NCI-H187 (cell line): ENCODE measurements around the gene TNNT2.
A peak's percentile ranks its signal among the peaks of the same experiment; 100 is the strongest.

Source experiments
- DNase-seq, 2 experiments: peaks; one replicate each; lab custom pipeline; 2025; lab: John Stamatoyannopoulos, UW

Gene TNNT2

DNA sequence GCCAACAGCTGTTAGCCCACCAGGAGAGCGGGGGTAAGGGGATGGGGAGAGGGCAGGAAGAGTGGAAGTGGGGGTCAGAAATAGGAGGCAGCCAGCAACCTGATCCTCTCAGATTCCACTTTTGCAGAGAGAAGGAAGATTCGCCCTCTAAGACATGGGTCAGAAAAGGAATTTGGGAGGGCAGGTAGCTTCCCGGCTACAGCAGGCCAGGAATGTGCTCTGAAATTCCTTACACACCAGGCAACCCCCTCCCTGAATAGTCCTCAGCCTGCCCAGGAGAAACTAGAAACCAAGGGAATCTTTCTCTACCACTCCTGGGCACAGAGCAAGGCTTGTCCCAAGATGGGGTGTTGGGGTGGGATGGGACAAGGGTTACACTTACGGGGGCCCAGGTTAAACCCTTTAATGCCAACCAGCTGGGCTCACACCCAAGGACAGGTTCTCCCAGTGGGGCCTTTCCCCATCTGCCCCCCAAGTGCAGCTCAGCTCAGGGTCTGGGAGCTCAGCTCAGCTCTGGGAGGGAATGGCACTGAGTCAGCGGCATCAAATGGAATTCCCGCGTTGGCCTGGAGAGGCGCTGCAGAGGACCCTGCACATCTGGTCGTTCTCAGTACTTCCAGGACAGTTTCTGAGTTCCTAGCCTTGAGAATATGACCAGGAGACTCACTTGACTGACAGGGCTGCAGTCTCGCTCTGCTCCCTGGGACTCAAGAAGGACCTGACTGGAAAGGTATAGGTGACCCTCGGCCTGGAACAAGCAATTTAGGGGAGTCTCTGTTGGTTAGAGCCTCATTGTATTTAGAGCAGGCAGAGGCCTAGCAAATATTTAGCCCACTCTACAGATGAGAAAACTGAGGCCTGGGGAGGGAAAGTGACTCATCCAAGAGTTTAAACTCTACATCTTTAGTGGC is 761 bp downstream of the TNNT2 start:
- no peak for DNase-seq

DNA sequence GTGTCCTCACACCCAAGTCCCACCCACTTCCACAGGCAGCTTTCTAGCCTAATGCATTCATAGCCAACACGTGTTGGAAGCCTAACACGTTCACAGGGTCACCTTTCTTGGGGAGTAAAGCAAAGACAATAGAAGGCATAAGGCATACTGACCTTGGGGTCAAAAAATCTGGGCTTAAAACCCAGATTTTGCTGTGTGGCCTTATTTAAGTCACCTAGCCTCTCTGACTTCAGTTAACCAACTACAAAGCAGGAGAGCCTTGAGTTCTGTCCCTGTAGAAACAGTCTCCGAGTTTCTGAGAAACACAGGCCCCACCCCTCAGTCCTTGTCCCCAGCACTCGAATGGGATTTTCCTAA is 1.4 kb downstream of the TNNT2 start:
- no peak for DNase-seq

DNA sequence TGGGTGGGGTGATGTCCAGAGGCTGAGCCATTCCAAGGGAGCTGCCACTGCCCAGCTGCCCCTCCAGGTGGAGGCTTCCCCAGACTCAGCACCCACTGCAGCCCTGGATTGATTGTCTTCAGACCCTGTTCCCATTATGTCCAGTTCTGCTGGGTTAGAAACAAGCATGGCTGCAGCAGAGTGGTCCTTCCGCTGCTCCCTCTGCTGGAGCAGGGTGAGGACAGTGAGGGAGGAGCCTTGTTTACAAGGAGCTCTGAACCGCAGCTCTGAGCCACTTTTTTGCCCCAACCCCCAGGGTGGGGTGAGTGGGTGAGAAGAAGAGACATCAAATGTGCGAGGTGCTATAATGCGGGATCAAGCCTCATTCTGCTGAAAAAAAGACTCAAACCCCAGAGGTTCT is 2.3 kb downstream of the TNNT2 start:
- DNase-seq: no peak

DNA sequence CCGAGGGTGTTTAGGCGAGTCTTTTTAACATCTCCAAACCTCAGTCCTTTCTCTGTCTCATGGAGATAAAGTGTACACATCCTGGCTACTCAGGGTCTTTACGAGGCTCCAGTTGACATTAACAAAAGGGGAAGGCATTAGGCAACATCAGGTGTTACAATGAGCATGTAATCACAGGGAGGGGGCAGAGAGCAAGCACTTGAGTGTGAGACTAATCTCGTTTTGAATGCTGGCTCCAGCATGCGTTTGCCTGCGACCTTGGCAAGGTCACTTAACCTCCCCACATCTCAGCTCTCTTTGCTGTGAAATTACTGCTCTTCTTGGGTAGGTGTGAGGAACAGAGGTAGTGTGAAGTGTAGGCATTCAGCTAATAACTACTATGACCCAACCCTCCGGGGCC is 3.1 kb downstream of the TNNT2 start:
- peak in 1 of 2 experiments; percentile 38 for DNase-seq

DNA sequence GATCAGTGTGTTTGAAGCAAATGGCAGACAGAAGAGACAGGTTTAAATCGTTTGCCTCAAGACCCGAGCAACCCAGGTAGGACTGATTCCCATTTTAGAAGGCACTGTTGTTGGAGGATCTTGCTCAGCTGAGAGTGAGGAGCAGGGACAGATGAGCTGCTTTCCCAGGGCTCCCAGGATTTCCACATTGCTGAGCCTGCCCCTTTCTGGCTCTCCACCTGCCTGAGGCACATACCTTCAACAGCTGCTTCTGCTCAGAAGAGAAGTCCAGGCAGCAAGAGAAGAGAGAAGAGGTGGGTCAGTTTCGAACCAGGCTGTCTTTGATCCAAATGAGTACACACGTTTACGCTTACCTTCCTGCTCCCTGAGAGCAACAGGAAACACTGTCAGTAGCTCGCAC is 5.7 kb downstream of the TNNT2 start:
- no peak for DNase-seq

DNA sequence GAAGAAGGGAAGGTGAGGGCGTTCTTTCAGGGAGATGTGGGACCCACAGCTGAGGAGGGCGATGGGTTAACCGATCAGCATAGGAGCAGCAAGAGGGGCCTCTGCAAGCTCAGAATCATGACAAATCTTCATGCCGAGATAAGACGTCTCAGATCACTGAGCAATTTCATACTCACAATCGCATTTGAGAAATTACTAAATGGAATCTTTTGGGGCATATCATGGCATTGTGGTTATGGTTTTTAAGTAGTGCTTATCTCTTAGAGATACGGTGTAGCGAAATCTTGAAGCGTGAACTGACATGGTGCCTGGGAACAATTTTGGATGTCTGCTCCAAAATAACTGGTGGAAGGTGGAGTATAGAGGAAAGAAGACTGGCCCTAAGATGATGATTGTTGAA is 6.2 kb downstream of the TNNT2 start:
- no peak for DNase-seq

DNA sequence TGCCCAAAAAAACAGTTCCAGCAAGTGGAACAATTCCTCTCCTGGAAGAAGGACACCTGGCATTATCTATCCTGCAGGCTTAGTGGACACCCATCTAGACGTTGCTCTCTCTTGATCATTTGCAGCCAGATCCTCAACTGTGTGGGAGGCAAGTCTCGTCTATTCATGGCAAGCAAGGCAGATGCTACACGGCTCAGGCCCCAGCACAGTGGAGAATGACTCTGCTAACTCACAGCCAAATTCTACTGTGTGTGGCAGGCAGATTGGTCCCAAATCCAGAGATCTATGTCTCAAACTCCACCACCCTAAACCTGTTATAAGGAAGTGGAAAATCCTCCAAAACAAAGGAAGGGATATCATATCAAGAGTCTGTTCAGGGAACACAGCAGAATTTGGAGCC is 7.0 kb downstream of the TNNT2 start:
- DNase-seq: no peak

DNA sequence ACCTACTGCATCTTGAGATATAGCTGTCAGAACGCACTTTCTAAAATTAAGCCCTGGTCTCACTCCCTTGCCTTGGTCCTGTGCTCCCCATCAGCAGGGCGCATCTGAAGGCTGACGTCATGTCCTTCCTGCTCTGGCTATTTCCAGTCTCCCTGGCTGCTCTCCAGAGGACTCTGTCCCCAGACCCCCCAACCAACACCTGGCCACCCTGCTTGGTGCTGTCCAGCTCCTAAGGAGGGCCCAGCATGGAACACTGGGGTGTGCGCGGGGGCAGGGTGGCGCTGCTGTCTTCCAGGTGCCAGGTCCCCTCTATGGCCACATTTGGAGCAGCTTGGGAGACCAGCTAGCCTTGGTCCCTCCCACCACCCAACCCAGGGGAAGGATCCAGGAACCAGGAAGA is 8.3 kb downstream of the TNNT2 start:
- no peak for DNase-seq

DNA sequence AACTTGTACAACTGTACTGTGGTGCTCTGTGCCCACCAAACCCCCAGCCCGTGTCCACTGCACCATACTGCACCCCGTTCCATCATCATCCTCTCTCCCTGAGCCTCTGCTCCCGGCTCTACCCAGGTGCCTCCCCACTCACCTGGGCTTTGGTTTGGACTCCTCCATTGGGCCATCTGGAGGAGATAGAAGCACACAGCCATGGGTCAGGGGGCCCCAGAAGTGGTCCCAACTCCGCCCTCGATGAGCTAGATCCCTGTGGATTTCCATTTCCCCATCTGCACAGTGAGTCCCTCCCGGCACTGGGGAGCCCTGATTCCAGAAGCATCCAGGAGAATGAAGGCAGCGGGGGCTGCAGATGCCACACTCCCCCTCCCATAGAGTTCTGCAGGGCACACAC is 10.8 kb downstream of the TNNT2 start:
- no peak for DNase-seq

DNA sequence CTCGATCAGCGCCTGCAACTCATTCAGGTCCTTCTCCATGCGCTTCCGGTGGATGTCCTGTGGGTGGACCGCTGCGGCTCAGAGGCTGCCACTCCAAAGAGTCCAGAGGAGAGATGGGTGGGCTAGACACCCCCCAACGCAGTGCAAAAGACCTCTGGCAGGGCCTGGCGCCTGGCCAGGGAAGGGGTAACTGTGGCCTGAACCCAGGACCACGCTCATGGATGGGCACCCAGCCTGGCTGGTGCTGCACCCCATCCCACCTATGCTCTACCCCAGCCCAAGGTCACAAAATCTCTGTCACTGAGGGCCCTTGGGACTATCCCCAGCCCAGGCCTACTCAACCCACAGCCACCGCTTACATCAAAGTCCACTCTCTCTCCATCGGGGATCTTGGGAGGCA is 12.2 kb downstream of the TNNT2 start:
- DNase-seq: no peak

DNA sequence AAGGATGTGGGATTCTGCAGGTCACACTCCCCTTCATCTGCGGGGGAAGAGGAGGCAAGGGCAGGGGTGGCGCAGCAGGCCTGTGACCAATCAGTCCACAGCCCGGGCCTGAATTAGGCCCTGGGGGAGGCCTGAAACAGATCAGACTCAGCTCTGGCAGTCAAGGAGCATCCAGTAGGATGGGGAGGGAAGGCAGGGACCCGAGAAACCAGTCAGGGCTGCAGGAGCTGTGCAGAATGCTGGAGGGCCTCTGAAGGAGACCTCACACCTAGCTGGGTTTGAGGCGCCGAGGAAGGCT is 12.7 kb downstream of the TNNT2 start:
- no peak for DNase-seq

DNA sequence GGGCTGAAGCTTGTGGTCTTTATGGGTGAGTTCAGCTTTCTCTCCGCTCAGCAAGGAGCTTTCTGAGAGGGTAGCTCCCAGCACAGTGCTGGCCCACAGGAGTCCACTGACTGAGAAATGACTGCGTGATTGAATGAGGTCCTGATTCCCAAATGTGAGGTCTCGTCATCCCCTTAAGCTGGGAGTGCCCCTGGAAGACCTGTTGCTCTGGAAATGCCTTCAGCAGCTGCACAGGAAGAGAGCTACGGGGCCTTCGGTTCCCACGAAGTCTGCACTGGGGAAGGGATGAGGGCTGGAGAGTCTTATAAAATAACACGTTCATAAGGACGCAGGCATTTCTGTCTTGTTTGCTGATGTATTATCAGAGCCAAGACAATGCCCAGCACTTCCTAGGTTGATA is 14.0 kb downstream of the TNNT2 start:
- no peak for DNase-seq

DNA sequence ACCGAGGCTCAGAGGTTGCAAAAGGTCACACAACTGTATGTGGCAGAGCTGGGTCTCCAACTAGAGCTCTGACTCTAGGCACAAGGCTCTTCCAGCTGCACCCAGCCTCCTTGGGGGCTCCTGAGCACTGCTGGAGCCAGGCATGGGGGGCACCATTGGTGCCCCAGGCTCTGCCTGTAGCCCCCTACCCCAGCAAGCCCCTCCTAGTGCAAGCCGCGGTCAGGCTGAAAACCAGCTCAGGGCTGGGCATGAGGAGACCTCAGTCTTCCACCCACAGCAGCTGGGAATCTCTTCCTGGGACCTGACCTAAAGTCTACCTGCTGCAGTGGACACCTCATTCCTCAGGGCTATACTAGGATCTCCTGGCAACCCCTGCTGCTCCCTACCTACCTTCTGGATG is 14.6 kb downstream of the TNNT2 start:
- no peak for DNase-seq

DNA sequence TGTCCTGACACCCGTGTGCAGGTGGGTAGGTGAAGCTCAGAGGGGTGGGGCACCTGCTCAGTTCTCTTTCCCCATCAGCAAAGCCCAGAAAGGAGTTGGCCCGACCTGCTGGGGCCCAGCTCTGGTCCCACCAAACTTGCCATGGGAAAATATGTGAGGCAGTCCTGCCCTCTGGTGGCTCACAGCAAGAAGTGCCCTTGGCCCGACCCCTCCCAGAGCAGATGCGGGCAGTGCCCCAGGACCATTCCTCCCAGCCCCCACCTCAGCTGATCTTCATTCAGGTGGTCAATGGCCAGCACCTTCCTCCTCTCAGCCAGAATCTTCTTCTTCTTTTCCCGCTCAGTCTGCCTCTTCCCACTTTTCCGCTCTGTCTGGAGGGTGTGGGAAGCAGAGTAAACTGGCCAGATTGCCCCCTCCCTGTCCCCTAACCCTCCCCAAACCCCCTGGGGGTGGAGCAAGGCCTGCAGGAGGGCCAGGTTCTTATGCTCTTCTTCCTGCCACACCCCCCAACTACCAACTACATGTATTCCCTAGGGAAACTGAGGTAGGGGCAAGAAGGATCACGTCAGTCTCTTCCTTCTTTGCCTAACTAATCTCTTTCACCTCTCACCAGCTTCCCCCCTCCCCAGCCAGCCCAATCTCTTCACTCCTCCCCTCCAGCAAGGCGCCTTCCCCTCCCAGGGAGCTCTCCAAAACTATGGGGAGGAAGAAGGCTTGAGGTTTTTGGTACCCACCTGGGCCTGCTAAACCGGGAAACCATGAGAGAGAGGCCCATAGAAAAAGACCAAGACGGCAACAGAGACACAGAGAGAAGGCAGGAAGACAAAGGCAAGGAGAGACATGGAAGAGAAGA is 15.6 kb downstream of the TNNT2 start:
- no peak for DNase-seq

DNA sequence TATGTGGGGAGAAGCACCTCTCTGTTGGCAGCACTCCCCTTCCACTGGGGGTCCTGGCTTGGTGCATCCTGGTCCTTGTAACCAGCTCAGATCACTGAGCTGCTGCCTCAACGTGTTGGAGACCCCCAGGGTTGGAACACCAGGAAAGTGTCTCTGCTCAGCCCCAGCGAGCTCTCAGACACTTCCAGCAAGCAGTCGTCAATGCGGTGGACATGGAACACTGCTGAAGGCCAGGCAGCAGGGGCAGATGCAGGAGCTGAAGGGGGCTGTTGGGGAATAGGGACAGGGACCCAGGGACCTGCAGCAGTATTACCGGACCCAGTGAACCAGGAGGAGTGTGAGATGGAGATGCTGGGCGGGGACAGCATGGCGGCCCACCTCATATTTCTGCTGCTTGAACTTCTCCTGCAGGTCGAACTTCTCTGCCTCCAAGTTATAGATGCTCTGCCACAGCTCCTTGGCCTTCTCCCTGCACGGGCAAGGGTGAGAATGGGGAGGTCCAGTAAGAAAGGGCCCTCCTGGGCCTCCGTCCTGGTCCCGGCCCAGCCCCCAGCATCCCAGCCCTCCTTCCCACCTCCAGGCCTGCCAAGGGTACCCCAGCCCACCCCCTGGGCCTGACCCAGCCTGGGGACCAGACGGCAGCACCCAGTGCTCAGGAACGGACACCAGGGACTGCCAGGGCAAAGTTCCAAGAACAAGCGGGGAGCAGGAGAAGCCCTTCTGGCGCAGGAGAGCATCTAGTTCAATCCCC is 16.4 kb downstream of the TNNT2 start:
- no peak for DNase-seq

DNA sequence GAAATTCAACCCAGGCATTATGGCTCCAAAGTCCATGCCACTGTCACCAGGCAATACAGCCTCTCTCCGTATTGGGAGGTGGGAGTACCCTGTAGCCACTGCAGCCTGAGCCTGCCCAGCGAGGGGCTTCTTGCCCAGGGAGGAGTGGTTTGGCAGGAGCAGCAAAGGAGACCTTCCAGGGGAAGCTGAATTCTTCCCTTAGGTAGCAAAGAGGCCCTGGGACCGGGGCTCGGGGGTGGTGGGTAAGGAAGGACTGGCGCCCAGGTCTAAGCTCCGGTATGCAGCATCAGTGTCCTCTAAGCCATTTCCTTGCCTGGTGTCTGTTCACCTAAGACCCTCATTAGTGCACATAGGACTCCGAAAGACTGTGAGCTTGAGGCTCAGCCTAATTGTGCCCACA is 17.0 kb downstream of the TNNT2 start:
- no peak for DNase-seq

DNA sequence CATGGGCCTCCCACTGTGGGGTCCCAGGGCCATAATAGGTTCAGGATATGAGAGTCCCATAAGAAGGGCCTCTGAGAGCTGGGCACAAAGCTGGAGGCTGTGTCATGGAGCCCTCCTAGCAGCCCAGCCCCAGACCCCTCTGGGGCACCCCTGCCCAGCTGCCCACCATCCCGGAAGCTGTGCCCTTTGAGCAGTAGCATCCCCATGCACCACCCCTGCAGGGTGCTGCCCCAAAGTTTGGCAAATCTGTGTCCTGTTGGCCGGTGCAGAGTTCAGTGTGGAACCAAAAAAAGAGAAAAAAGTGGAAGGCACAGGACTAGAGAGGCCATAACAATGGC is 17.6 kb downstream of the TNNT2 start:
- no peak for DNase-seq

DNA sequence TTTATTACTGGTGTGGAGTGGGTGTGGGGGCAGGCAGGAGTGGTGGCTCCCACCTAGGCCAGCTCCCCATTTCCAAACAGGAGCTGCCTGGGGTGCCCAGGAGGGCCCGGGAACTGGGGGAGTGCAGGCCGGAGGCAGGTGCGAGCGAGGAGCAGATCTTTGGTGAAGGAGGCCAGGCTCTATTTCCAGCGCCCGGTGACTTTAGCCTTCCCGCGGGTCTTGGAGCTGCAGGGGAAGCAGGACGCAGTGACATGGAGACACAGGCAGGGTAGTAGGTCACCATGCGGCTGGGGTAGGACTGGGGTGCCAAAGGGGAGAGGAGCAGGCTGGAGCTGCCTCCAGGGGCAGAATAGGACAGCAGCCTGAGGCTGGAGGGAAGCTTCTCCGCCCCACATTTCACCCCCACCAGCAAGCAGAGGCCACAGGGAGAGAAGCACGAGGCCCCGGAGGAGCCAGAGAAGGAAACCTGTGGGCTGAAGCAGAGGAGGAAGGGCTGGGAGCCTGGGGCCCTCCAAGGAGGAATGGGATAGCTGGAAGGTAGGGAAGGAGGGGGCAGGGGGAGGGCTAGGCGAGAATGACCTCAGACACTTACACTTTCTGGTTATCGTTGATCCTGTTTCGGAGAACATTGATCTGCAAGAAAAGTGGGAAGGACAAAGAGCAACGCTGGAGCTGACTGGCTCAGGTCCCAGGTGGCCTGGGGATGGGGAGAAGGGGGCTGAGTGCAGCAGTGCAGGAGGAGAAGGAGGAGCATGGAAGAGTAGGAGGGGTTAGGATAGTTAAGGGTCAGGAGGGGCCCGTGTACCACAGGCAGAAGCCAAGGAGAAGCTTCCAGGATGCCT is 18.2 kb downstream of the TNNT2 start:
- DNase-seq: no peak

DNA sequence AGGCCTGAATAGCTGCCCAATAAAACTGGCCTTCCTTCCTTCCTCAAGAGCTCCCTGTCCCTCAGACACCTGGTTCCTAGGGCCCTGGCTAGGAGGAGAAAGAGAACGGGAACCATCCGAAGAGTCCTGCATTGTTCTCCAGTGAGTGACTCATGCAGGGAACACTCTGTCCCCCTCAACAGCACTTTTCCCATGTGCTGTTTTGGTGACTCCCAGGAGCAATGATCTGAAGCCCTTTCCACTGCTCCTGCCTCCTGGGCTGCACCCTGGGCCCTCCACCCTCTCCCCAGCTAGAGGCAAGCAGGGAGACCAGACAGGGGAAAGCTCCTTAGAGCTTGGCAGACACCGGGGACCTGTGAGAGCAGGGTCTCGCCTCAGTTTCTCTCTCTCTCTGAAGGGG is 18.9 kb downstream of the TNNT2 start:
- no peak for DNase-seq

DNA sequence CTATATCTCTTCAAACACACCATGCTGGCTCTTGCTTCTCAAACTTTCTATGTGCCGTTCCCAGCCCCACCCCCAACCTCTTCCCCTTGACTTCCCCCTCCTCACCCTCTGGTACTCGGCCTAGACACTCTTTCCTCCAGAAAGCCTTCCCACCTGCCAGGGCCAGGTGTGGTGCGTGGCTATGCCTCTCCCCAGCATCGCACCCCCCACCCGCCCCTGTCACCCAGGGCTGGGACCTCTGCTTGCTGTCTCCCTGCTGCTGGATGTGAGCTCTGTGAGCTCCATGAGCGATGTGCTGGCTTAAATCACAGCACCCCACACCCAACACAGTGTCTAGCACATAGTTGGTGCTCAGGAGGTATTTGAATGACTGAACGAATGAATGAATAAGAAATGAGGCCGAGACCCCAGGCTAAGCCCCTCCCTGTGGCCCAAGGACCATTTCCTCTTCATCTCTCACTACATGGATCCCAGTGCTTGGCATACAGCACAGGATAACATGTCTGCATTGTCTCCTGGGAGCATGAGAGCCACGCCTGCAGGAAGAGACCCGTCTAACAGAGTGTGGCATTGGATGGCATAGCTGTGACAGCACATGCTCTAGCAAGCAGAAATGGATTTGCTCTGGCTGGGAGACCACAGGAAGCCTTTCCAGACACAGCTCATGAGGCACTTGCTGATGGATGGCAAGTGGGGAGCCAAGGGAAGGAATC is 19.7 kb downstream of the TNNT2 start:
- DNase-seq: no peak

DNA sequence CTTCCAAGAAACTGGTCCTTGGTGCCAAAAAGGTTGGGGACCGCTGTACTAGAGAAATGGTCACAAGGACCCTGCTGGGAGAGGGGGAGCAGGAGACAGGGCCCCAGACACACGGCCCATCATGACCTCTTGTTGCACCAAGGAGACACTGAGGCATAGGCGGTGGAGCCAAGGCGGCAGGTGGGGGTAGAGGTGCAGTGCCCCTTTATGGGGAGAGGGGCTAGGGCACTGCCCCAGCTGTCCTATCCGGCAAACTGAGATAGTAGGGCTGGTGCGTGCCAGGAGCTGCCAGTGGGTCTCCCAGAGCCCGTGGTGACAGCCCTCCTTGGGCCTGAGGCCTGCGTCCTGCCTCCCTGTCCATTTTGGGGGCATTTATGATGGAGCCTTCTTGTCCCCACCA is 20.3 kb downstream of the TNNT2 start:
- DNase-seq: no peak
